Epidermal melanocyte (primary cell): ENCODE data around the gene ABLIM3.

Experiments used
- DNase-seq: peaks from one replicate; pipeline ENCODE4 v3.0.0; 2011; ENCODE audit warnings: low spot score; ENCODE audit not compliant: insufficient read length

Gene ABLIM3

GRCh38 chr5:149279661-149280060, 138.4 kb downstream of the ABLIM3 start:
- DNase-seq, result no peak

GRCh38 chr5:149280124-149280523, 138.8 kb downstream of the ABLIM3 start:
- no peak for DNase-seq

GRCh38 chr5:149280802-149281201, 139.5 kb downstream of the ABLIM3 start:
- DNase-seq, result no peak

GRCh38 chr5:149282027-149282965, 141.0 kb downstream of the ABLIM3 start:
- no peak for DNase-seq

- no peak for DNase-seq
Observed at GRCh38 chr5:149282966-149283332, 141.7 kb downstream of the ABLIM3 start.

GRCh38 chr5:149283626-149284480, 142.6 kb downstream of the ABLIM3 start:
- DNase-seq, result no peak

GRCh38 chr5:149284501-149284900, 143.2 kb downstream of the ABLIM3 start:
- DNase-seq, result no peak

GRCh38 chr5:149285153-149285552, 143.9 kb downstream of the ABLIM3 start:
- DNase-seq, result no peak

GRCh38 chr5:149288436-149288835, 147.1 kb downstream of the ABLIM3 start:
- no peak for DNase-seq

GRCh38 chr5:149289301-149289700, 148.0 kb downstream of the ABLIM3 start:
- DNase-seq, result no peak

- DNase-seq, result no peak
Observed at GRCh38 chr5:149294872-149295829, 153.9 kb downstream of the ABLIM3 start.

GRCh38 chr5:149297340-149298025, 156.2 kb downstream of the ABLIM3 start:
- DNase-seq, result no peak

GRCh38 chr5:149298163-149298562, 156.9 kb downstream of the ABLIM3 start:
- no peak for DNase-seq

- no peak for DNase-seq
Observed at GRCh38 chr5:149298842-149299404, 157.6 kb downstream of the ABLIM3 start.

- DNase-seq, result no peak
Observed at GRCh38 chr5:149299451-149300054, 158.3 kb downstream of the ABLIM3 start.

GRCh38 chr5:149300441-149300840, 159.1 kb downstream of the ABLIM3 start:
- DNase-seq, result no peak

- no peak for DNase-seq
Observed at GRCh38 chr5:149301049-149301743, 159.9 kb downstream of the ABLIM3 start.

- DNase-seq, result no peak
Observed at GRCh38 chr5:149301744-149302380, 160.6 kb downstream of the ABLIM3 start.

GRCh38 chr5:149302641-149303040, 161.3 kb downstream of the ABLIM3 start:
- DNase-seq, result no peak
